ENCODE results near the gene GSTA2.
"Not testable (repeated sequence)": the region's sequence is repeated elsewhere in the genome, so short reads cannot be mapped to it uniquely, and the experiment has no call there.

DNA sequence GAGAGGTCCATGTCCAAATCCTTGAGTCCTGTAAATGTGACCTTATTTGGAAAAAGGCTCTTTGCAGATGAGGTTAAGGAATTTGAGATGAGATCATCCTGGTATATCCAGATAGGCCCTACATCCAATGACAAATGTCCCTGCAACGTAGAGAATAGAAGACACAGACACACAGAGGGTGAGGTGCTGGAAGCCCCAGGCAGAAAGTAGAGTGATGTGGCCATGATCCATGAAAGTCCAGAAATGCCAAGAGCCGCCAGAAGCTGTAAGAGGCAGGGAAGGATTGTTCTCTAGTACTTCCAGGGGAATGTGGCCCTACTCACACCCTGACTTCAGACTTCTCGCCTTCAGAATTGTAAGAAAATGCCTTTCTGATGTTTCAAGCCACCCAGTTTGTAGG, 16.0 kb downstream of the GSTA2 start:
- TF ChIP-seq, protein P1, sequence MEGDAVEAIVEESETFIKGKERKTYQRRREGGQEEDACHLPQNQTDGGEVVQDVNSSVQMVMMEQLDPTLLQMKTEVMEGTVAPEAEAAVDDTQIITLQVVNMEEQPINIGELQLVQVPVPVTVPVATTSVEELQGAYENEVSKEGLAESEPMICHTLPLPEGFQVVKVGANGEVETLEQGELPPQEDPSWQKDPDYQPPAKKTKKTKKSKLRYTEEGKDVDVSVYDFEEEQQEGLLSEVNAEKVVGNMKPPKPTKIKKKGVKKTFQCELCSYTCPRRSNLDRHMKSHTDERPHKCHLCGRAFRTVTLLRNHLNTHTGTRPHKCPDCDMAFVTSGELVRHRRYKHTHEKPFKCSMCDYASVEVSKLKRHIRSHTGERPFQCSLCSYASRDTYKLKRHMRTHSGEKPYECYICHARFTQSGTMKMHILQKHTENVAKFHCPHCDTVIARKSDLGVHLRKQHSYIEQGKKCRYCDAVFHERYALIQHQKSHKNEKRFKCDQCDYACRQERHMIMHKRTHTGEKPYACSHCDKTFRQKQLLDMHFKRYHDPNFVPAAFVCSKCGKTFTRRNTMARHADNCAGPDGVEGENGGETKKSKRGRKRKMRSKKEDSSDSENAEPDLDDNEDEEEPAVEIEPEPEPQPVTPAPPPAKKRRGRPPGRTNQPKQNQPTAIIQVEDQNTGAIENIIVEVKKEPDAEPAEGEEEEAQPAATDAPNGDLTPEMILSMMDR (CRISPR knock-in tag; IDR thresholded peaks at IDR 0.05): not testable (repeated sequence)
- not testable (repeated sequence) for TF ChIP-seq FOXM1 (CRISPR knock-in tag; IDR thresholded peaks at IDR 0.05); FOSL2 (CRISPR knock-in tag; IDR thresholded peaks at IDR 0.05); ZNF337 (CRISPR knock-in tag; IDR thresholded peaks at IDR 0.05; ENCODE audit: borderline replicate concordance, low read depth); RNF2 (conservative IDR thresholded peaks at IDR 0.05; ENCODE audit: low read depth); RXRA (CRISPR knock-in tag; IDR thresholded peaks at IDR 0.05); SKI (IDR thresholded peaks at IDR 0.05; ENCODE audit: partially characterized antibody); POLR2A (IDR thresholded peaks at IDR 0.05; ENCODE audit: insufficient read depth in 1 of 2, low read depth in 2 of 2, low read length in 2 of 2); ZNF10 (CRISPR knock-in tag; IDR thresholded peaks at IDR 0.05; ENCODE audit: borderline replicate concordance, low read depth); TCF7L2 (IDR thresholded peaks at IDR 0.05; ENCODE audit: low read depth, low read length); MED1 (CRISPR knock-in tag; IDR thresholded peaks at IDR 0.05); SP2 (CRISPR knock-in tag; IDR thresholded peaks at IDR 0.05)
